ENCODE results near the gene ZNF784. TPM values are rescaled to one million over a fixed set of nuclear protein-coding genes. Genes with fewer than 3 reads are reported as not detected.

The ZNF784 gene
- total and polyA plus RNA-seq, 2 experiments from 2014 or later: 1.3 to 3.0 TPM

DNA sequence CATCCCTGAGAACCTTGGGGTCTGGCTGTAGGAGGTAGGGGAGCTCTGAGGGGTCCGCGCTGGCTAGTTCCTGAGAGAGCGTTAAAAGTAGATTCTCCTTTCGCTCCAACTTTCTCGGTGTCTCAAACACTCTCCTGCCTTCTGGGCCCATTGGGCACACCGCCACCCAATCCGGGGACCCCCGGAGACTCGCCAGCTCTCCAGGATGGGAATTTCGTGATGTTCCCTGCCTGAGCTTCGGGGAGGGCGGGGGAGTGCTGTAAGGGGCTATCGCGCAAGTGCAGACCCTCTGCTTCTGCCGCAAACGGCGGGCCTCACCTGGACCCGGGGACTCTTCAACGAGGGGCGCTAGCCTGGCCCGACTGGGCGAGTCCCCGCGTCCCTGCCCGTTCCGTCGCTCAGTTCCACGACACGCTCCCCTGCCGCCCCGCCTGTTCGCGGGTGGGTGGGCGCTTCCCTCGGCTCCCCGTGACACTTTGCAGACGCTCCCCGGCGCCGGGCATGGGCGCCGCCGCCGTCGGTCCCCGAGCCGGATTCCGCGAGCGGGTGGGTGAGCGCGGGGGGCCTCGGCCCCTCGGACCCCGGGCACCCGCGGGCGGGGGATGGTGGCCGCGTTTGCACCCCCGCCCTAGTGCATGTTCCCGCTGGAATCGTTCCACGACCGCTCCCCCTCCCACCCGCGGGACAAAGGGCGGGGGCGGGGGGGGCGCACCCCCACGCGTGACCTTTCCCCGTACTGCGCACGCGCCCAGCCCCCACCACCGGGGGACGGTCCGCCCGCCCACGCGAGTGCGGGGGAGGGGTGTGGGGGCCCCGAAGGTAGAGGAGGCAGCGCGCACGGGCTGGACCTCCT lies 23.6 kb upstream of the ZNF784 start, which contains the start of gene CCDC106:
Gene CCDC106, plus strand, starts transcription at position 481 of the 853 bp plus-strand sequence. CDS start 835 bp downstream, outside the sequence.
- Histone ChIP-seq H3K27ac (no peak within 1 kb of the TSS; the same call in 1 of the 2 replicates), H3K4me2 (ENCODE audit: unreplicated experiment) (peak within 1 kb of the TSS; percentile 77), H2AFZ (peak within 1 kb of the TSS; percentile 75), H3F3A (ENCODE audit: insufficient read depth) (0 out of 2 replicates have a peak, but pooled peaks cover 4% of the 10 kb centered on the region), H3K9ac (peak within 1 kb of the TSS; percentile 82), H3K27me3 (replicated peaks; ENCODE audit: insufficient read depth) (no peaks in the 10 kb centered on the region), H3K79me2 (ENCODE audit: insufficient read depth) (peaks cover 39% of the 10 kb centered on the region), H3K4me3 (peak within 1 kb of the TSS; percentile 73), H3K36me3 (ENCODE audit: low read depth) (peaks cover 10% of the 10 kb centered on the region; the same call in 1 of the 2 replicates), H3K4me1 (ENCODE audit: insufficient read depth) (peaks cover 15% of the 10 kb centered on the region), H3K9me2 (ENCODE audit: insufficient read depth) (no peaks in the 10 kb centered on the region), H3K9me3 (ENCODE audit: low read depth) (no peaks in the 10 kb centered on the region), H4K20me1 (ENCODE audit: insufficient read depth) (no peaks in the 10 kb centered on the region)
- TF ChIP-seq EZH2phosphoT487 (IDR thresholded peaks at IDR 0.05; ENCODE audit: insufficient read depth, low read depth): no peak
- TF ChIP-seq EZH2 (IDR thresholded peaks at IDR 0.05; ENCODE audit: insufficient read depth, poor library complexity, severe bottlenecking): no peak
- in situ Hi-C loops (cut with MboI): loop anchor here (25.0 kb wide), 1 partner anchor 511 kb away; the partner anchor contains the start of gene TNNT1
- WGBS, 2 experiments (ENCODE audit: low coverage in 1 of 2, low lambda C conversion rate in 2 of 2, missing lambda C conversion rate in 2 of 2): 1 to 2% methylated on average over 62 of the region's 87 CpGs
- peak; percentile 75 for DNase-seq

DNA sequence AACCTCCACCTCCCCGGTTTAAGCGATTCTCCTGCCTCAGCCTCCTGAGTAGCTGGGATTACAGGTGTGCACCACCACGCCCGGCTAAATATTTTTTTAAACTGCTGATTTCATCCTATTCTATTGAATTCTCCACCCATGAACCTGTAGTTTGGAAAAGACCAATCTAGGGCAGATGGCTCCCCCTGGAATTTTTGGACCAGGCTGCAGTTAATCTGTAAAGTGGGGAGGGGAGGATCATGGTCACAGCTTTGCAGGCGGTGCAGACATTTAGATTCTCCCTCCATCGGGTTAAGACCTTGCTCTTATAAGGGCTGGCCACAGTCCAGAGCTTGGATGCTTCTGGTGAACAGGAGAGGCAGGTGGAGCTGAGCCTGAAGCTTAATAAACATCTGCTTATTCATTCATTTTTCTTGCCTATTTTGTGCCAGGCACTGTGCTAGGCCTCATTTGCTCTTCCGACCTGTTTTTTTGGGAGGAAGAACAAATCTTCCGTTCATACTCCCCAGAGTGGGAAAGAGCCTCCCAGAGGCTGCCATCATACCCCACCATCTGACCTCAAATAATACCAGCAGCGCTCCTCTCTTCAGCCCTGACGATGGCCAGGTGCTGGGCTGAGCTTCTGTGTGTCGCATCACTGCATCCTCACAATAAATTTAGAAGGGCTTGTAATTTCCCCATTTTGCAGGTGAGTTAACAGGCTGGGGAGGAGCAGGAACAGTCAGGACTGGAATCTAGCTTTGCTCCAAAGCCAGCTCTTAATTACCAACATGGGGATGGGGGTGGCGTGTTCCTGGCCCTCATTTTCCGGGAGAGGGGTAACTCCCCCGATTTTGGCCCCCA lies 22.7 kb upstream of the ZNF784 start:
- Histone ChIP-seq H3K9me2 (ENCODE audit: insufficient read depth) (no peaks in the 10 kb centered on the region), H3K27me3 (replicated peaks; ENCODE audit: insufficient read depth) (no peaks in the 10 kb centered on the region), H3F3A (ENCODE audit: insufficient read depth) (0 out of 2 replicates have a peak, but pooled peaks cover 4% of the 10 kb centered on the region), H3K4me3 (peak overlapping the region; percentile 73), H2AFZ (peak overlapping the region; percentile 75), H3K79me2 (ENCODE audit: insufficient read depth) (peaks cover 39% of the 10 kb centered on the region), H3K36me3 (ENCODE audit: low read depth) (peaks cover 10% of the 10 kb centered on the region; the same call in 1 of the 2 replicates), H3K9ac (peak overlapping the region; percentile 82), H3K9me3 (ENCODE audit: low read depth) (no peaks in the 10 kb centered on the region), H4K20me1 (ENCODE audit: insufficient read depth) (no peaks in the 10 kb centered on the region), H3K4me2 (ENCODE audit: unreplicated experiment) (peak overlapping the region; percentile 77), H3K27ac (no peak overlapping the region; the same call in 1 of the 2 replicates), H3K4me1 (ENCODE audit: insufficient read depth) (peaks cover 16% of the 10 kb centered on the region)
- TF ChIP-seq EZH2phosphoT487 (IDR thresholded peaks at IDR 0.05; ENCODE audit: insufficient read depth, low read depth): no peak
- no peak for TF ChIP-seq EZH2 (IDR thresholded peaks at IDR 0.05; ENCODE audit: insufficient read depth, poor library complexity, severe bottlenecking)
- DNase-seq: peak; percentile 9
- in situ Hi-C loops (cut with MboI): loop anchor here (25.0 kb wide), 1 partner anchor 510 kb away; the partner anchor contains the start of gene TNNT1
- 42 to 44% methylated on average over 14 of the region's 14 CpGs for WGBS, 2 experiments (ENCODE audit: low coverage in 1 of 2, low lambda C conversion rate in 2 of 2, missing lambda C conversion rate in 2 of 2)

DNA sequence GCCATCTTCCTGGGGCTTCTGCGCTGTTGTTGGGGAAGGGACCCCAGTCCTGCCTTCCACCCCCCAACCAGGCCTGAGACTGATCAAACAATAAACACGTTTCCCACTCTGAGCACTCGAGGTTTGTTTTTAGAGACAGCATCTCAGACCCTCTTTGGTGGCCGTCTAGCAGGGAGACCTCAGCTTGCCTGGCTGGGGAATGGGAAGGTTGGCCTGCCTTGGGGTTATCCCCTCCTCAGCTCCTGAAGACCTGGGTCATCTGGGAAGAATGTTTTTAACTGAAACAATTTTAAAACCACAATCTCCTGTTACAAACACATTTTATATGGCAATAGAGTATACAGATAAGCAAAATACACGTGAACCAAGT lies 21.1 kb upstream of the ZNF784 start:
- 72 to 85% methylated on average over 5 of the region's 5 CpGs for WGBS, 2 experiments (ENCODE audit: low coverage in 1 of 2, low lambda C conversion rate in 2 of 2, missing lambda C conversion rate in 2 of 2)
- Histone ChIP-seq H3K27me3 (replicated peaks; ENCODE audit: insufficient read depth) (no peaks in the 10 kb centered on the region), H3K9ac (0 out of 2 replicates have a peak overlapping the region, but pooled peaks have one; percentile 12), H3K4me2 (ENCODE audit: unreplicated experiment) (no peak overlapping the region), H4K20me1 (ENCODE audit: insufficient read depth) (no peaks in the 10 kb centered on the region), H3F3A (ENCODE audit: insufficient read depth) (0 out of 2 replicates have a peak, but pooled peaks cover 14% of the 10 kb centered on the region), H3K4me1 (ENCODE audit: insufficient read depth) (peaks cover 16% of the 10 kb centered on the region), H3K9me3 (ENCODE audit: low read depth) (no peaks in the 10 kb centered on the region), H2AFZ (no peak overlapping the region), H3K27ac (no peak overlapping the region), H3K79me2 (ENCODE audit: insufficient read depth) (peaks cover 46% of the 10 kb centered on the region), H3K36me3 (ENCODE audit: low read depth) (peaks cover 10% of the 10 kb centered on the region; the same call in 1 of the 2 replicates), H3K9me2 (ENCODE audit: insufficient read depth) (no peaks in the 10 kb centered on the region), H3K4me3 (no peak overlapping the region)
- no peak for DNase-seq
- TF ChIP-seq EZH2 (IDR thresholded peaks at IDR 0.05; ENCODE audit: insufficient read depth, poor library complexity, severe bottlenecking): no peak
- in situ Hi-C loops (cut with MboI): loop anchor here (25.0 kb wide), 1 partner anchor 508 kb away; the partner anchor contains the start of gene TNNT1
